ENCODE measurements around the gene MALSU1.

GRCh38 chr7:23283086-23283485 lies 16.1 kb upstream of the MALSU1 start:
- TF ChIP-seq POLR2AphosphoS5 (IDR thresholded peaks at IDR 0.05) (no peak), CTCF (IDR thresholded peaks at IDR 0.05) (no peak)
